HG03108 (cell line): ENCODE measurements around the gene JOSD2.

Source experiments
- ATAC-seq: cut with Tn5 transposase; IDR thresholded peaks from one replicate; pipeline ENCODE4 v1.9.1; 2021; ENCODE audit warnings: moderate library complexity; ENCODE audit not compliant: unreplicated experiment

Gene JOSD2

DNA sequence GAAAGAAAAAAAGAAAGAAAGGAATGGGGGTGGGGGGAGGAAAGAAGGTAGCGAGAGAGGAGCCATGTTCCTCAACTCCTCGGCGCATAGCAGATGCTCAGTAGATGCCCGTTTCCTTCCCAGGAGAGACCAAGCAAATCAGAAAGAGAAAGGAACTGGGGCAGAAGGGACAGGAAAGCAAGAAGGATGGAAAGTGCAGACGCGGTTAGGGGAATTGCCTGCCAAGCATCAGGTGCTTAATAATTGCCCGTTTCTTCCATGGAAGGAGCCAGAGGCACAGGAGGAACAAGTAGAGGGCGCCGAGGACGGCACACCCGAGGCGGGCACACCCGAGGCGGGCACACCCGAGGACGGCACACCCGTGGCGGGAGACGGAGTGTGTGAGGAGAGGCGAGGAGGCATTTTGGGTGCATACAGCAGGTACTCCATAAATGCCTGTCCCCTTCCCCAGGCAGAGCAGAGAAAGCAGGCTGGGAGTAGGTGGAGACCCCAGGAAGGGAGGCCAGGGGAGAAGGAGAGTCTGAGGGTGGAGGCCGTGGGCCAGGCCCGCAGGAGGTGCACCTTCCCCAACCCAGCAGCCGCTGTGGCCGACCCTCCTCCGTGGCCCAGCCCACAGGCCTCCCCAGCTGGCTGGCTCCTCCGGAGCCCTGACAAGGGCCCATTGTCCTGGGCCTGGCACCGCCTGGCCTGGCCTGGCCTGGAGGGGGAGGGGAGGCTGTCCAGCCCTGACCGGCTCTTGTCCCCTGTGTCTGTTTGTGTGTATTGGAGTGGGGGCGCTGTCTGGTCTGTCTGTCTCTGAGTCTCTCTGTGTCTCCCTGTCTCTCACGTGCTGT, 14.6 kb downstream of the JOSD2 start:
- no peak for ATAC-seq

DNA sequence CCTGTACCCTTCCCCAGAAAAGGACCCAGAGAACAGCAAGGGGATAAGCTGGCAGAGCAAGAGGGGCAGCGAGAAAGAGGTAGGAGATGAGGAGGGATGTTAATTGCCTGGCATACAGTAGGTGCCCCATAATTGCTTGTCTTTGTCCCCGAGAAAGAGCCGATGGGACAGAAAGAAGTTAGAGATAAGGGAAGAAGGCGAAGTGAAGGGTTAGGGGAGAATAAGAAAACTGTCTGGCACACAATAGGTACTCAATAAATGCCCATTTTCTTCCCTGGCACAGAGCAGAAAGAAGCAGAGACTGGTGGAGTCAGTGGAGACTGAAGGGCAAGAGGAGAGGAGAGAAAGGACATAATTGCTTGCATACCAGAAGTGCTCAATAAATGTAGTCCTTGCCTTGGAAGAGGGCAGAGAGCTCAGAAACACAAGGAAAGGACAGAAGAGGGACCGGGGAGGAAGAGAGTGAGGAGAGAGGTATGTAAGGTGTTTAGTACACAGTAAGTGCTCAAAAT, 15.9 kb downstream of the JOSD2 start:
- ATAC-seq = no peak

DNA sequence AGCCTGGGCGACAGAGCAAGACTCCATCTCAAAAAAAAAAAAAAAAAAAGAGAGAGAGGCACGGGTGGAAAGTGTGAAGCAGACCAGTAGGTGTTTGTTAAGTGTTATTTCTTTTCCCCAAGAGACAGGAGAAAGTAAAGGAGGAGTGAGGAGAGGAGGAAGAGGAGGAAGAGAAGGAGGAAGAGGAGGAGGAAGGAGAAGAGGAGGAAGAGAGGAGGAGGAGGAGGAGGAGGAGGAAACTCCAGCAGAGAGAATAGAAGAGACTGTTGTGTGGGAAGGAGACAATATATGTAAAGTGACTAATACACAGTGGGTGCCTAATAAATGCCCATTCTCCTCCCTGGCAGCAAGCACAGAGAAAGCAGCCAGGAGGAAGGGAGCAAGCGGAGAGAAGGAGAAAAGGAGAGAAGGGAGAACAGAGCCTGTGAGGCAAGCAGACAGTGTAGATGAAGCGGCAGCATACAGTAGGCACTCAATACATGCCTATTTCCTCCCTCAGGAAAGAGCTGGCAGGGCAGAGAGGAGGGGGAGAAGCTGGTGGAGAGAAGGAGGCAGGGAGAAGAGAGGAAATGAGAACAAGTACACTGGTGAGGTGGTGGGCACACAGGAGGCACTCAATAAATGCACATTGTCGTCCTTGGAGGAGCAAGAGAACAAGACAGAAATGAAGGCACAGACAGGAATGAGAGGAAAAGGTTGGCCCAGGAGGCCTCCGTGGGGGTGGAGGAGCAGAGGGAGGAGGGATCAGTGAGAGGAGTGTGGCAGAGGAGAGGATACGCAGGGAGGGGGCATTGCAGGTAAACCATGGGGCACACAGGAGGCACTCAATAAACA, 16.6 kb downstream of the JOSD2 start:
- ATAC-seq = no peak

DNA sequence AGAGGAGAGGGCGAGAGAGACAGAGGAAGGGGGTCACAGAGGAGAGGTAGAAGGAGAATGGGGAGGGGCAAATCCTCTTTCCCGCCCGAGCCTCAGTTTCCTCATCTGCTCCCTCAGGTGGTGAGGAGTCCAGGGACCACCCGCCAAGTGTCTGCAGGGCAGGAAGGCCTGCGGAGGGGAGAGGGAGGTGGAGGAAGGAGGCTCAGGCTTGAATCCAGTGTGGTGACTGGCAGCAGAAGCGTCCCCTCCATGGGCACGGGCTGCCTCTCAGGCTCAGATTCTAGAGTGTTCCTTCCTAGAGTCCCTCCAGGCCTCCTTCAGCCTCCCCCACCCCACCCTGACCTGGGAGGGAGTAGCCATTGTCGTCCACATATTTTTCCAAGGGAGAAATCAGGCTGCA, 17.8 kb downstream of the JOSD2 start:
- no peak for ATAC-seq

DNA sequence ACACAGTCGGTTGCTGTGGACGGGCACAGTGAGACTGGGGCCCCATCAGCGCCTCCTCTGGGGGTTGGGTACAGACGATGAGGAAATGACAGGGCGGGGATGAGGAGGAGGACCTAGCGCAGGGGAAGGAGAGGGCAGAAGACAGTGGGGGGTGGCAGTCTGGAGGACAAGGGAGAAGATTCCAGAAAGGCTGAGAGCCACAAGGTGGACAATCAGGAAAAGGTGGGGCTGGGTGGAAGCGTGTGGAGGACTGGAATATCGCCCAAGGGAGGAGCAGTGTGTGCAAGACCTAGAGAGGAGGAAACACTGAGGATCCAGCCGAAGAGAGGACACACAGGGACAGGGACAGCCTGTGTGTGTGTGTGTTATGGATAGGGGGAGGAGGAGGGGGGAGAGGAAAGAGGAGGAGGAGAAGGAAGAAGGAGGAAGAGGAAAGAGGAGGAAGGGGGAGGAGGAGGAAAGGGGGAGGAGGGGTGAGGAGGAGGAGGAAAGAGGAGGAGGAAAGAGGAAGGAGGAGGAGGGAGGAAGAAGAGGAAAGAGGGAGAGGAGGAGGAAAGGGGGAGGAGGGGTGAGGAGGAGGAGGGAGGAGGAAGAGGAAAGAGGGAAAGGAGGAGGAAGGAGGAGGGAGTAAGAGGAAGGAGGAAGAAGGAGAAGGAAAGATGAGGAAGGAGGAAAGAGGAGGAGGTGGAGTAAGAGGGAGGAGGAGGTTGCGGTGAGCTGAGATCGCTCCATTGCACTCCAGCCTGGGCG, 18.5 kb downstream of the JOSD2 start:
- no peak for ATAC-seq

DNA sequence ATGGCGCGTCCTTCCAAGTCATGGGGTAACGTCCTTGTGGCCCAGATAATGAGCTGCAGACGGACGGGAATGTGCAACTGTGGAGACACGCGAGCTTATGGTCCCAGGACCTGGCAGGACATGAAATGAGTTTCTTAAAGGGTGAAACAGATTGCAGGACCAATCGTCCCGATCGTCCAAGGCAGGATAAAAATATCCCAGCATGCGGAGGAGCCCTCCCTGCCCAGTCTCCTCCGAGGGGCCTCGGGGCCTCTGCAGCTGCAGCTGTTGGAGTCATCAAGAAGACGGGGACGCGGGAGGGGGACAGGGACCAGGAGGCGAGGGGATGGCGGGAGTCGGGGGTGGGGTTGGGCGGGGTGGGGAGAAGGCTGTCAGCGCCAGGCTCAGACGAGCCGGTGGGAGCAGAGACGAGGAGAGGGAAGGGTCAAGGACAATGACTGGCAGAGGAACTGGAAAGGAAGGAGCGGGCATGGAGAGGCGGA, 20.0 kb downstream of the JOSD2 start:
- no peak for ATAC-seq

DNA sequence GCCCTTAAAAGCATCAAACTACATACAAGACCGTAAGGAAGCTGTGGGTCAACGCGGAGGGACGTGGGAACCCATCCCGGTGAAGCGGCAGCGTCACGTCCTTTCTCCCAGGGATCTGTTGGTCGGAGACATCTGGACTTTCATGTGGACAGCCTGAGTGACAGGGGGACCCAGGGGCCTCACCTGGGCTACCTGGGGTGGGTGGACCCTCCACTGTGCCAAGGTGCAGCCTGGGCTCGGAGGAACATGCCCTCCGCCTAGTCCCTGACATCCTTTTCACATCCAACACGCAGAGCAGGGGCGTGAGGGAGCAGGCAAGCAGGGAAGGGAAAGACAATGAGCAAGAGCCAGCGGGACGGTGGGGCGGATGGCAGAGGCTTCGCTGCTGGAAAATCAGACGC, 20.6 kb downstream of the JOSD2 start:
- ATAC-seq = no peak

DNA sequence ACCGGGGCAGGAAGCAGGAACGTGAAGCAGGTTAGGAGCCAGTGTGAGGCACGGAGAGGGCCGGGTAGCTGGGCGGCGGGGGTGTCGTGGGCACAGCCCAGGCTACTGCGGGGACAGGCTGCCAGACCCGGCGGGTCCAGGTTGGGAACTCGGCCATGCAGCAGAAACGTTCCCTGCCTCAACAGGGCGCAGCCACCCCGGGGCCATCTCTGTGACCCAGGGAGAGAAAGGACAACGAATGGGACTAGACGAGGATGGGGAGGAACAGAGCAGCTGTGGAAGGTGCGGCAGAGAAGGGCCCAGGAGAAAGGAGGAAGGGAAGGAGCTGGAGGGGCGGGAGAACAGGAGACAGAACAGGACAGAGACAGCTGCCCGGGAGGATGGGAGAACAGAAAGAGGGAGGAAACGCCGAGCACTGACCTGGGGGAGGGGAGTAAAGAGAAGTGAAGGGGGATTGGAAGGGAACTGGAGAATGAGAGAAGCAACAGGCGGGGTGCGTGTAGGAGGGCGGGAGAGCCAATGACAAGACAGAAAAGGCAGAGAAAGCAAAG, 21.5 kb downstream of the JOSD2 start:
- no peak for ATAC-seq

DNA sequence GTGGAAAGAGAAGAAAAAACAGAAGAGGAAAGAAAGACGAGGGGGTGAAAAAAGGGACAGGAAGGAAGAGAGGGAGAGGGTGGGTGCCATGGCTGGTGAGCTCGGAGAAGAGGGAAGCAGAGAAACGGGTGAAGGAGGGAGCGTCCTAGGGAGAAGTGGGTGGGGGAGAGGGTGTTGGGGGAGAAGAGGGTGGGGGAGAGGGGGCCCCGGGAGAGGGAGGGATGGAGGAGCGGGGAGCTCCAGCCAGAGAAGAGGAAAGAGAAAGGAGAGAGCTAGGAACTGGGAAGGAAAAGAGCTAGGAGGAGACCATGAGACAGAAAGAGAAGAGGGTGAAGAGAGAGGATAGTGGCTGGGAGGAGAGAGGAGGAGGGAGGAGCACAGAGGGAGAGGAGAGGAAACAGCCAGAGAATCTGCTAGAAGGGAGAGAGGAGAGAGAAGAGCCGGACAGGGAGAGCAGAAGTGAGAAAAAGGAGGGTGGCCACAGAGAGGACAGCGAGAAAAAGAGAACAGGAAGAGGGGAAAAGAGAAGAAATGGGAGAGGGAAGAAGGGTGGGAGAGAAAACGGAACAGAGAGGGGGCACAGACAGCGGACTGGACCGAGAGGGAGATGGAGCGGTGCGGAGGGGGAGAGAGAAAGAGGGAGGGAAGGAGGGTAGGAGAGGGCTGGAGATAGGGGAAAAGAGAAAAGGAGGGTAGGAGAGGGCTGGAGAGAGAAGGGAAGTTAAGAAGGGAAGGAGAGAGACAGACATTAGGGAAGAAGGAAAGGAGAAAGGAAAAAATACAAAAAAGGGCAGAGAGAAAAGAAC, 22.4 kb downstream of the JOSD2 start:
- ATAC-seq = no peak

DNA sequence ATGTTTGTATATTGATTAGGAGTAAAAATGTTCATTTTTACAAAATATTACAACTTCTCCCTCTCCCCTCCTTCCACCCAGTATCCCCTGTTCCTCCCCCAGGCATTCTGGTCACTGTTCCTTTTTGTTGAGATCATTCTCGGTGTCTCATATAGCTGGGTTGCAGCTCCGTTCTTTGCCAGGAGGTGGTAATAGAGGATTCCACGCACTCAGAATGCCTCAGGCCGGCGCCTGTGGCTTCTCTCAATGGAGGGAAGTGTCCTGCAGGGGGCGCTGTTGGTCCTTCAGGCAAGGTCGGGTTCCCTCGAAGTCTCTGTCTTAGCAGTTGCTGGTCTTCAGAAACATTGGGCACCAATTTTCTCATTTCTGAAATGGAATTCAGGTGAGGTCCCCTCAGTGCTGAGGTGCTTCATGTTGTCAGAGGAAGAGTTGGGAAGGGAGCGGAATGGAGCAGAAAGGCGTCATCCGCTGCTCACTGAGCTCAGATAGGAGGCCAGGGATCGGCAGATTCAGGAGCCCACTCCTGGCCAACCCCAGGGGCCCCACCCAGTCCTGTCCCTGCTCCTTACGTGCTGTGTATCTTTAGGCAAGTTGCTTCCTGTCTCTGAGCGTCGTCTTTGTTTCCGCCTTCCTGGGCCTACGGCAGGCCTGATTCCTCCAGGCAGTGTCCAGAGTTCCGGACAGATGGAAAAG, 24.0 kb downstream of the JOSD2 start:
- no peak for ATAC-seq

DNA sequence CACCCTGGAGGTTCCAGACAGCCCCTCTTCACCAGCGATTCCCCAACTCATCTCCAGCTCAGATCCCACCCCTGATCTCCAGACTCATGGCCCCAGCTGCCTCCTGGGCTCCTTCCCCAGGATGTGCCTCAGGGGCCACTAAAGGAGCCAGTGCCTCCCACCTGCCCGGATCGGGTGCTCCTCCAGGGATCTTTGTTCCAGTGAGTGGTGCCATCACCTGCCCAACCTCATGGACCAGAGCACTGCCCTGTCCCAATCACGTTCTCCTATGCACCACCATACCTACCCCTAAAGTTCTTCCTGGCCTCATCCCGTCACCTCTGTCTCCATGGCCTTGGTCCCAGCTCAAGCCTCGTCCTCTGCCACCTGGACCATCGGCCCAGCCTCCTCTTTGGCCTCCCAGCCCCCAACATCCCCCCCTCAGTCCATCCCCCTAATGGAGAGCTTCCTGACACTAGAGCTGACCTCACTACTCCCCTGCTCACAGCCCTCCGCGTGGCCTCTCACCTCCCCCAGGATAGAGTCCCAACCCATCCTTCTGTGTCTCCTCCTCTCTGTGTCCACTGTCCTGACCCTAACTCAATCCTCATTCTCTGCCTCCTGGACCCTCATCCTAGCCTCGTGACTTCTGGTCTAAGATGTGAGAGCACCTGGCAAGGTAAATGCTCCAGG, 25.6 kb downstream of the JOSD2 start:
- ATAC-seq = no peak

DNA sequence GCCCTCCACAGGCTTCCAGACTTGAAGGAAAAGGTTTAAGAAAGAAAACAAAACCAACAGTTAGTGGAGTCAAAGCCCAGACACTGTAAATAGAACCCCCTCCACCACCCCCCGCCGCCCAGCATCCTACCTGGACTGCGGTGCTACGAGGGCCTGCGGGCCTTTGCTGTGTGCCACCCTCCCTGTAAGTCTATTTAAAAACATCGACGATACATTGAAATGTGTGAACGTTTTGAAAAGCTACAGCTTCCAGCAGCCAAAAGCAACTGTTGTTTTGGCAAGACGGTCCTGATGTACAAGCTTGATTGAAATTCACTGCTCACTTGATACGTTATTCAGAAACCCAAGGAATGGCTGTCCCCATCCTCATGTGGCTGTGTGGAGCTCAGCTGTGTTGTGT, 28.1 kb downstream of the JOSD2 start:
- no peak for ATAC-seq

DNA sequence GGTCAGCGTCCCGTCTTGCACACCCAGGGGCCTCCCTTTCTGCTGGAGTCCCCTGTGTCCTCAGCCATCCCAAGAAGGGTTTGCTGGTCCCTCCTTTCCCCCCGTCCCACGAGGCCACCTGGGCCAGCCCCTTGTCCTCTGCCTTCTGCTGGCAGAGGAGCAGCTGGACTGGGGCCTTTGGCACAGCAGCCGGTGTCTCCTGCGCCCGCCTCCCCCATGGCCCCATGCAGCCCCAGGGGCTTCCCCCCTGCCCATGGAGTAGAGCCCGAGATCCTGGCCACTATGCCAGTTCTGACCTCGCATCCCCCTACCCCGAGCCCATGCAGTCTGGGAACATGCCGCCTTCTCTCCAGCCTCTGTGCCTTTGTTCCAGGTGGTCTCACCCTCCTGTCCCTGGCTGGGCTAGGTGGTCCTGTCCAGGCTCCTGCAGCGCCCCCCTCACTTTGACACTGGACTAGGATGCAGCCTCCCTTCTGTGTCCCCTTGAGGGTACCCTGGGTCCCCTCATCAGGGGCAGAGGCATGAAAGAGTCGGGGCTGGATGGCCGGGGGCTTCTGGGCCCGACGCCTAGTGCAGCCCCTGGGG, 28.6 kb downstream of the JOSD2 start:
- ATAC-seq = no peak

DNA sequence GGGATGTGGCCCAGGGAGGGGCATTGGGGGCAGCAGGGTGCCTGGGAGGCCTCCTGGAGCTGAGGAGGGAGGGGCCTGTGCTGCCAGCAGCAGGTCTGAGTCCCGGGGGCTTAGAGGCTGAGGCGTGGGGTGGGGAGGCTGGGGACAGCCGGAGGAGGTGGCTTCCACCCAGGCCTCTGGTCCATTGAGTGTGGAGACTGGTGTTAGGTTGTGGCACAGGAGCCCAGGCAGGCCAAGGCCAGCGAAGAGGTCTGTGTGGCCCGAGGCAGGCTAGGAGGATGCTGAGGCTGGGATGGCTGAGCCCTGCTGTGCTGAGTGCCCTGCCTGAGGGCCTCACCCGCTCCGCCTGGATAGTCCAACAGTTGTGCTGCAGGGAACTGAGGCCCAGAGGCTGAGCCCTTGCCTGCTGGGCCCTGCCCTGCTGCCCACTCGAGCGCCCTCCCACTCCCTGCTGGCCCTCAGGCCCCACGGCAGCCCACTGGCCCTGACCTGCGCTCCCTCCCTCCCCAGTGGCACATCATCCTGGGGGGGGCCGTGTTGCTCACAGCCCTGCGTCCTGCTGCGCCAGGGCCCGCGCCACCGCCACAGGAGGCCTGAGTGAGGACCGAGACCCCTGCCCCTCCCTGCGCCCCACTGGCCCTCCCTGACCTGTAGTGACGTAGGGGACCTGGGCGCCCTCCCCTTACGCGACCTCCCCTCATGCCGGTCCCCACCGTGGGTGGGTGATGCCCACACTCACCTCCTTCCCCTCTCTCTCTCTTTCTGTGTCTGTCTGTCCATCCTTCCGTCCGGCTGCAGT, 29.4 kb downstream of the JOSD2 start:
- ATAC-seq = no peak

DNA sequence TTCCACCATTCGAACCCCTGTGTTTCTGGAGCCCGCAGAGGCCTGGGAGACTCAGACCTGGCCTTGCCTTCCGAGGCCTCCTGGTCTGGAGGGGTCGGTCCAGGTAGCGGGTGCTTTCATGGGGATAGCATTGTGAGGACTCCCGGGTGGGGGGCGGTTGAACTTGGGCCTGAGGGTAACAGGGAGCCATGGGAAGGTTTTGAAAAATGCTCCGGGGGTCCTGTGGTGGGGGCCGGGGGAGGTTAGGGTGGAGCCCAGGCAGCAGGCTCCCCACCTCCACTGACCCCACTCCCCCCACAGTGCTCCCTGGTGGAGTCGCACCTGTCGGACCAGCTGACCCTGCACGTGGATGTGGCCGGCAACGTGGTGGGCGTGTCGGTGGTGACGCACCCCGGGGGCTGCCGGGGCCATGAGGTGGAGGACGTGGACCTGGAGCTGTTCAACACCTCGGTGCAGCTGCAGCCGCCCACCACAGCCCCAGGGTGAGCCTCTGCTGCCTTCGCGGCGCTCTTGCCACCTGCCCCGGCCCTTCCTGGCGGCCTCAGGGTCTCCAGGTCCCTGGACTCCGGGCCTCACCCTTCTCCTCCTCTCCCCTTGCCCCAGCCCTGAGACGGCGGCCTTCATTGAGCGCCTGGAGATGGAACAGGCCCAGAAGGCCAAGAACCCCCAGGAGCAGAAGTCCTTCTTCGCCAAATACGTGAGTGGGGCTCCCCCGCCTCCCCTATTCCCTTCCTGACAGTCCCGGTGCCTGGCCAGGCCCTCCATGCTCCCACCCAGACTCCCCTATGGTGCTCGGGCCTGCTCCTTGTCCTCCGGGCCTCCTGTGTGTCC, 30.5 kb downstream of the JOSD2 start:
- no peak for ATAC-seq

DNA sequence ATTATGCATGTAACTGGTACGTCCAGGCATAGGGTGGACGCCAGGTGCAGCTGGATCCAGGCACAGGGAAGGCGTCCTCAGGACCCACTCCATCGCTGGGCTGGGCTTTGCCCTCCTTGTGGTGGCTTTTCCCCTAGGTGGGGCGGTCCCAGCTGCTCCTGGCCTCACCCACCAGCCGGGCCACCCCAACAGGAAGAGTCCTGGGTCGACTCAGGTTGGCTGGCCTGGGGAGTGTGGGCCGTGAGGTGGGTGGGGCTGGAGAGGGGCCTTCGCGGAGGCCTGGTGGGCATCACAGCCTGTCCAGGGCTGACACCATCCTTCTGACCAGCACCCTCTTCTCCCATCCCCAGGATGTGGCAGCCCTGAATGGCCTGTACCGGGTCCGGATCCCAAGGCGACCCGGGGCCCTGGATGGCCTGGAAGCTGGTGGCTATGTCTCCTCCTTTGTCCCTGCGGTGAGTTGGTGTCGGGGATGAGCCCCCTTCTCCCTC, 31.2 kb downstream of the JOSD2 start:
- no peak for ATAC-seq
